GM10847 (cell line): ENCODE data around the gene LARP4.

Source experiments
- POLR2A ChIP-seq: IDR thresholded peaks from 2 replicates; pipeline ENCODE4 v1.6.1; 2011; ENCODE audit not compliant: insufficient read length; ENCODE audit errors: extremely low read depth

The LARP4 gene

DNA sequence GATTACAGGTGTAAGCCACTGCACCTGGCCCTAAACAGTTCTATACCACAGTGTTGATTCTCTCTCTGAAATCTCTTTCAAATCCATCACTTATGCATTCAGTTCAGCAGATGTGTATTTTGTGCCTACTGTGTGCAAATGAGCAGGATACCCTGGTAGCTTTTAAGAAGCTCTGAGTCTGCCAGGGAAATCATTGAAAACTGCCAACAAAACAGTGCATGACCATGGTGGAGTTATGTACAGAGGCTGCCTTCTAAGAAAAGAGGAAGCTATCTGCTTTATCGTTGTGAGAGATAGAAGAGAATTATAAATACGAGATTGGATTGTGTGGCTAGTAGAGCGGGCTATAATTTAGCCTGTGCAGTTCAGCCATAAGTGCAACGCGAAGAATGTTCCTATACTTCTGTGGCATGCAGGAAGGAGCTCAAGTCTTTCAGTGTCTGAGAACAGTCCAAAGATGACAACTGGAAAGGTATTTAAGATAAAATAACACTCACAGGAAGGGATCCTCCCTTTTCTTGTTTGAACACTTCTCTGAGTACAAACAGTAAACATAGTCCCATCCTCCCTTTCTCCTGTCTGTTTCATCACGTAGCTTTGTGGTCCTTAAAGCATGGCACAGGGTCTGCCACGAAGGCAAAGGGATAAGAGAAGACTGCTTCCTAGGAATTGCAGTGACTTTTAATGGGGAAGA, 108.4 kb downstream of the LARP4 start:
- no peak for TF ChIP-seq POLR2A

DNA sequence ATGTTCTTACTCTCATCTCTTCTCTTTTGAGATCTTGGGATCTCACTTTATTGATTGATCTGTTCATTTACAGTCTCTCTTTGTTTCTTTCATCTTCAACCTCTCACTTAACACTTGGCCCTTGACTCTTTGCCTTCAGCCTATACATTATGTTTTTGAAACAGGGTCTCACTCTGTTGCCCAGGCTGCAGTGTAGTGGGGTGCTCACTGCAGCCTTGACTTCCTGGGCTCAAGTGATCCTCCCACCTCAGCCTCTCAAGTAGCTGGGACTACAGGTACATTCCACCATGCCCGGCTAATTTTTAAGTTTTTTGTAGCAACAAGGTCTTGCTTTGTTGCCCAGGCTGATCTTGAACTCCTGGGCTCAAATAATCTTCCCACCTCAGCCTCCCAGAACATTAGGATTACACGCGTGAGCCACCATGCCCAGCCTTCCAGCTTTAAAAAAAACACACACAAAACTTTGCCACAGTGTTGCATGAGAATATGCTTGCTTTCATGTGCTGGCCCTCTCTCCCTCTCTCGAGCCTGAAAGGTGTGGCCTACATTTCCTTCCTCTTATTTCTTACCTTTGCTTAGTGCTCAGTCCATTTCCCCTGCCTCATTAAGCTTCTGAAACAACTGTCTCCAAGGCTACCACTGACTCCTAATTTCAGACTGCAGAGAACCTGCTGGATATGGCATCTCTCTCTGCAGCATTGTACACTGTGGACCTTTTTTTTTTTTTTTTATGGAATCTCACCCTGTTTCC, 114.0 kb downstream of the LARP4 start:
- no peak for TF ChIP-seq POLR2A

DNA sequence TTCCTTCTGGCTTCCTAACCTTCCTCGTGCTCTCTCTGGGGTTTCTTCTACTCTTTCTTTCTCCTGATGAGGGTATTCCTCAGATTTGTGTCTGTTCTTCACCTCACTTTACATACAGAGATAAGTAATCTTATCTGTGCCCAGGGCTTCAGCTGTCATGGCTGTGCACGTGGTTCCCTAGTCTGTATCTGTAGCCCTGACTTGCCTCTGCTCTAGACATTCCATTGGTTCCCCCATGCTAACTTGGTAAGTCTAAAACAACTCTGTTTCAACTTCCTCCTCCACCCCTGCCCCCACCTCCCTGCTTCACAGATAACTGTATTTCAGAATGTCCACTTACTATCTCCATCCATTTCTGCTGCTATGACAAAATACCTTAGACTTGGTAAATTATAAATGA, 114.9 kb downstream of the LARP4 start:
- no peak for TF ChIP-seq POLR2A

DNA sequence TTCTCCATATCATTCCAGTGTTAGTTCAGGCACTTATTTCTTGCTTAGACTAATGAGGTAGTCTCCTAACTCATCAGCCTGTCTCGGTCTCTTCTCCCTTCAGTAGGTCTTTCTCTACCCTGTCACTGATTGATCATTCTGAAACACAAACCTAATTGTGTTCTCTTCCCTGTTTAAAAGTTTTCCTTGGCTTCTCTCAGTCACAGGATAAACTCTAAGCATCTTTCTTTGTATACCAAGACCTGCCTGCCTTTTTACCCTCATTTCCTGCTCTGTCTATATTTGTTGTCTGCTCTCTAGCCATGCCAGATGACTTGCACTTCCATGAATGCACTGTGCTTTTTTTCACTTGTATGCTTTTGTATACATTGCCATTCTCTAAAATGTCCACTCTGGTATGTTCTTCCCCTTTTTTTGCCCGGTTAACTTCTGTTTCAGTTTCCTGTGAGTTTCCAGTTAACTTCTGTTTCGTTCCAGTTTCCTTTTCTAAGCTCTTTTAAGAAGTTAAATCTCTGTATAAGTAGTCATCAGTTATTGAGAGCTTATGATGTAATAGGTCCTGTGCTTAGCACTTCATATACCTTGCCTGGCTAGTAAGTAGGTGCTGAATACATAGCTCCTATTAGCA, 116.8 kb downstream of the LARP4 start:
- TF ChIP-seq POLR2A = no peak

DNA sequence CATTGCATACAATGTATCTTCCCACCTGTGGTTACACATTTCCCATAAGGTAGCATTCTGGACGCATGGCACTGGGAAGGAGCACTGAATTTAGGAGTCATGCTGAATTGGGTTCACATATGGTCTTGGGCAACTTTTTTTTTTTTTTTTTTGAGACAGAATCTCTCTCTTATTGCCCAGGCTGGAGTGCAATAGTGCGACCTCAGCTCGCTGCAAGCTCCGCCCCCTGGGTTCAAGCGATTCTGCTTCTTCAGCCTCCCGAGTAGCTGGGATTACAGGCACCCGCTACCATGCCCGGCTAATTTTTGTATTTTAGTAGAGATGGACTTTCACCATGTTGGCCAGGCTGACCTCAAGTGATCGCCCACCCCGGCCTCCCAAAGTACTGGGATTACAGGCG, 117.4 kb downstream of the LARP4 start:
- no peak for TF ChIP-seq POLR2A

DNA sequence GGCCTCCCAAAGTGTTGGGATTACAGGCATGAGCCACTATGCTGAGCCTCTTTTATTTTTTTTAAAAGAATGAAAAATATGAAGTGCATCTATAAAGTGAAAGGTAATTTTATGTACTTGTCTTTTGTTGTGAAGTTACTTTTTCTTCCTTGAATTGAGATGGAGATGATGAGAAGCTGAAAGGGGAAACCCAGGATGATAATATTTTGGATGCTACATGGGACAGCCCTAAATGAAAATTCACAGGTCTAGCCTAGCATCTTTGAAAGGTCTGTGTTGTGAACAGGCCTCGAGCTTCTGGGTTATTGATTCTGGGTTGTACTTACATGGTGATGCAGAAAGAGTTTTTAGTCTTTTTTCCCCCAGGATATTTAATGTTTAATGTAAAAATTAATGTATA, 118.7 kb downstream of the LARP4 start:
- no peak for TF ChIP-seq POLR2A

DNA sequence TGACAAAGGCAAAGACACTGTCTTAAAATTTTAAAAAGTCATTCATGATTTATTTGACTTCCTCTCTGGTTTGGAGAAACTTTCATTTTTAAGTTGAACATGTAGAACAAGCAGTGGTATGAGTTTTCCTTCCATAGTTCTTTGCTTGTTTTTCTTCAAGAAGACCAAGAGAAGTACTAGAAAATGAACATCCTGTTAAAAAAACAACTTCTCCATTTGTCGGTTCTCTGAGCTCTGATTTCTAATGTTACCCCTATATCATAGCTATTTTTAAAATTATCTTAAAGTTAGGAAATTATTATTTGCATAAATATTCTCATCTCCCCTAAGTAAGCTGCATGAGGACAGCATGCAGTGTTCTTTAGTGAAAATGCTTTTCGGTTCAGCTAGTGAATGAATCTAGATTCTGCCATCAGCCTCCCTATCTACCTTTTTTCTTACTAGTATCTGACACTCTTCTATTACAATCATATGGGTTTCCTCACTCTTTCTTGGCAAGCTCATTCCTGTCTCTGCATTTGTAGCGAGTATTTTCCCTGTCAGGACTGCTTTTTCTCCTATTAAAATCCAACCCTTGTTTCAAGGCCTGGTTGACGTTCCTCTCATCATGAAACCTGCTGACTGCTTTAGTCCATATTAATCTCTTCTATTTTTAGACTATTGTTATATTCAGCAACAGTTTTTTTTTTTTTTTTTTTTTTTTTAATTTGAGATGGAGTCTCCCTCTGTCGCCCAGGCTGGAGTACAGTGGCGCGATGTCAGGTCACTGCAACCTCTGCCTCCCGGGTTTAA, 119.9 kb downstream of the LARP4 start:
- TF ChIP-seq POLR2A = no peak

DNA sequence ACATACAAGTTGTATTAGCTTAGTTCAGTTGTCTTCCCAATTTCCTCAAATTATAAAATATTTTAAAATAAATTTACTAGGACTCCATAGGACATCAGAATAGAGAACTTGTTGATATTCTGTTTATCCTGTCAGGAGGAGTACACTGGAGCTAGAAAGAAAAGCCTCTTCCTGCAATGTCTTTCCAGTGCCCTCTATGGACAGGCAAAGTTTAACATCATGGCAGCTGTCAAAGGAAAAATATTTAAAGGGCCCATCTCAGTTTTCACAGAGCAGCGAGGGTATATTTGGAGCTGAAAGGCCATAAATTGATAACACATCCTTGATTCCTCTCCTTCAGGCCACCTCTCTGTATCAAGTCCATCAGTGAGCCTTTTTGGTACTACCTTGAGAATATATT, 123.1 kb downstream of the LARP4 start:
- TF ChIP-seq POLR2A = no peak

DNA sequence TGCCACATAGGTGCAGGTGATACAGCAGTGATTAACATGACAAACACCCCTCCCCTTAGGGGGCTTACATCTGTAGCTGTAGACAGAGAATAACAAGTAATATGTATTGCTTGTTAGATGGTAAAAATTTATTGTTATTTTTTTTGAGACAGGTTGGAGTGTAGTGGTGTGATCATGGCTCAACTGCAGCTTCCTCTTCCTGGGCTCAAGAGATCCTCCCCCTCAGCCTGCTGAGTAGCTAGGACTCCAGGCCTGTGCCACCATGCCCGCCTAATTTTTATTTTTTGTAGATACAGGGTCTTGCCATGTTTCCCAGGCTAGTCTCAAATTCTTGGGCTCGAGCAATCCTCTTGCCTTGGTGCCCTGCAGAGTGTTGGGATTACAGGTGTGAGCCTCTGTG, 123.9 kb downstream of the LARP4 start:
- no peak for TF ChIP-seq POLR2A

DNA sequence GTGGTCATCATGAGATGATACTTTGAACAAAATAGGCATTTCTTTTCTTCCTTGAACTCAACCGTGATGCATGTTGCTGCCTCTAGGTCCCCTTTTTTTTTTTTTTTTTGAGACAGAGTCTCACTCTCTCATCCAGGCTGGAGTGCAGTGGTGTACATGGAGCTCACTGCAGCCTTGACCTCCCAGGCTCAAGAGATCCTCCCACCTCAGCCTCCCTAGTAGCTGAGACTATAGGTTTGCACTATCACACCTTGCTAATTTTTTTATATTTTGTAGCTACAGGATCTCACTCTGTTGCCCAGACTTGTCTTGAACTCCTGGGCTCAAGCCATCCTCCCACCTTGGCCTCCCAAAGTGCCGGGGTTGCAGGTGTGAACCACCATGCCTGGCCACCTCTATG, 124.7 kb downstream of the LARP4 start:
- TF ChIP-seq POLR2A = no peak

DNA sequence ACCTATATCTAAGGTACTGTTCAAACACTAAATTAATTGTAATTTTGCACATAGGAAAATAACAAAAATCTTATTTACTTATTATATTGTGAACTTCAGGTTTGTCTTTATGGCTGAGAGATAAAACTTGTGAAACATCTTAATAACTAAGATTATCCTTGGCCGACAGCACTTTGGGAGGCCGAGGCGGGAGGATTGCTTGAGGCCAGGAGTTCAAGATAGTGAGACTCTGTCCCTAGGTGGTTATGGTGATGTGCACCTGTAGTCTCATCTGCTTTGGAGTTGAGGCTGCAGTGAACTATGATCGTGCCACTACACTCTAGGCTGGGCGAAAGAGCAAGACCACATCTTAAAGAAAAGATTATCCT, 126.7 kb downstream of the LARP4 start:
- TF ChIP-seq POLR2A = no peak

DNA sequence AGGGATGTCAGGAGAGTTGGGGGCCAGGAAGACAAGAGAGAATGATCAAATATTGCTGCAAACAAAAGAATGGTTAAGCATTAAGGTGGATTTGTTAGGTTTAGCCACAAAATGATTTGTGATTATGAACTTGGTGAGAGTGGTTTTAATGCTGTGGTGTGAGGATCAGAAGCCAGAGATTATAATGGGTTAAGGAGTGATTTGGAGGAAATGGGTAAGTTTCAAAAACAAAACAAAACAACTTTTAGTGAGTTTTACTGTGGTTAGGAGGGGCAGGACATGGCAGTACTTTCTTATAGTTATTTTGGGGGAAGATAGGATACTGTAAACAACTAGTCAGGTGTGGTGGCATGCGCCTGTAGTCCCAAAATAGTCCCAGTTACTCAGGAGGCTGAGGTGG, 128.1 kb downstream of the LARP4 start:
- no peak for TF ChIP-seq POLR2A

DNA sequence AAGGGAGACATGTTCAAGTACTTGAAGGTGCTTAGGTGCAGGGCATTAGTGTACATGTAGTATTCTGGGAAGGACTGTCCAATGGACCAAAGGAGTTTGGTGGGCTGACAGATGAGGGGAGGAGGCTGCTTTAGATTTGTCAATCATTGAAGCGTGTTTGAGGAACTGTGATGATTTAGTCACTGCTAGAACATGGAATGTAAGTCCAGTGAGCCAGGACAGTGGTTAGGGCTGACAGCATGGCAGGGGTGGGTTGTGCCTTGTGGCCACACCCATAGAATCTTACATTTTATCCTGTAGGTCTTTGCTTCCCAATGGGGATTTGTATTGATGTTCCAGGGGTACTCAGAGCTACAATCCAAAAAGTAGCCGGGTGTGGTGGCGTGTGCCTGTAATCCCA, 128.7 kb downstream of the LARP4 start:
- TF ChIP-seq POLR2A = no peak
